SIG-M5 (cell line): ENCODE data around the gene TPRA1.

Experiments
- DNase-seq: peaks from one replicate; lab custom pipeline; 2025; lab: John Stamatoyannopoulos, UW

The TPRA1 gene

DNA sequence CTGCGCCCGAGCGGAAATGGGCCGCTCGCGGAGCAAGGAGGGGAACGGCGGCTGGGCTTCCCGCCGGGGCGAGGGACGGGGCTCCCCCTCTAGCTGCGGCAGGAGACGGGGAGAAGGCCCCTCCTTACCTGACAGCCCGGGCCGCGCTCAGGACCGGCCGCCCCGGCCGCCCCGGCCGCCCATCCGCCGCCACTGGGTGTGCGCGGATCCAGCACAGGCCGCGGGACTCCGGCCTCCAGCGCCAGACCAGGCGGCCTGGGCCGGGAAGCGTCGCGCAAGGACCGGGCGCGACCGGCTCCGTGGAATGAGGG, 296 bp downstream of the TPRA1 start:
- DNase-seq, result no peak

DNA sequence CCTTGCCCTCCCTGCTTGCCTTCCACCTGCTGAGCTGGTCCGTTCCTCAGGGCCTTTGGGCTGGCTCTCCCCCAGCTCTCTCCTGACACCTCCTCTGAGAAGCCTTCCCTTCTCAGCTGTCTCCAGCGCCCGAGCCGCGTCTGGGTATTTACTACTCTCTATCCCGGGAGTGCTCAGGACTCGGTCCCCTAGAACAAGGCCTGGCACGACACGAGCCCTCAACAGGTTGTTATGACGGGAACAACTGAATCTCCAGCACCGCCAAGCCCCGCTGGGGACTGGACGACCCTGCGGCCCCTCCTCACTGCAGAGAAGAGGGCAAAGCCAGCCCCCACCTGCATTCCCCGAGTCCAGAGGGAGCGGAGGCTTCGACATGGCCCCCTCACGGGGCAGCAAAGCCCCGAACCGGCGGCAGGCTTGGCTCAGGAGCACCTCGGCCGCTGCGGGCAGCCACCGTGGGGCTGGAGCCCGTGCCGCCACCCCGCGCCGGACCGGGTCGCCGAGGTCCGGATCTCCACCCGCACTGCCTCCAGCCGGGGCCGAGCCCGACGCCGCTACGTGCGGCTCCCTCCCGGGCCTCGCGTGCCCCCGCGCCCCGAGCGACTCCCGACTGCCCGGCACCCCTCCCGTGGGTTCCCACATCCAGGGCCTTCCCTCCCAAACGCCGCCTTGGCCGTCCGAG, 792 bp downstream of the TPRA1 start:
- no peak for DNase-seq

- DNase-seq, result no peak
Measured at GRCh38 chr3:127588806-127589577, 1.5 kb downstream of the TPRA1 start.

- DNase-seq, result no peak
Measured at GRCh38 chr3:127587876-127588275, 2.7 kb downstream of the TPRA1 start.

- no peak for DNase-seq
Measured at GRCh38 chr3:127585813-127586413, 4.6 kb downstream of the TPRA1 start.

DNA sequence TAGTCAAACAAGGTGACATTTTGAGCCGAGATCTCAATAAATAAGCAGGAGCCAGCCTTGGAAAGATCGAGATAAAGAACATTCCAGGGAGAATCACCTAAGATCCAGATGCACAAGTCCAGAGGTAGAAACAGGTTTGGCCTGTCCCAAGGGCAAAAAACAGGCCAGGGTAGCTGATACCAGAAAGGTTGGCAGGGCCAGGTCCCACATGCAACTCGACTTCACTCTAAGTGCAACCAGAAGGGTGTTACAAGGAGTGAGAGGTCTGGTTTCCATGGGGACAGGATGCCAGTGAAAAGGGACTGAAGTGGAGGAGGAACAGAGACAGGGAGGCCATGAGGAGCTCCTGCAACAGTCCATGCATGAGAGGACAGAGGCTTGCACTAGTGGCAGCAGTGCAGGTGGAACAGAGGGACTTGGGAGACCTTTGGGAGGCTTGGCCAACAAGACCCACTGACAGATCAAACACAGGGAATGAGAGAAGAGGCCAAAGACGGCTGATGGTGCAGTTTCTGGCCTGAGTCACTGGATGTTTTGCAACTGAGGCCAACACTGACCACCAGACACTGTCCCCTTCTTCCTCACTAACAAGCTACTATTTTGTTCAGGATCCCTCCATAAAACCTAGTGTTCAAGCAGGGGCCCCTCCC, 5.2 kb downstream of the TPRA1 start:
- no peak for DNase-seq

GRCh38 chr3:127584734-127585133, 5.8 kb downstream of the TPRA1 start:
- DNase-seq, result no peak

DNA sequence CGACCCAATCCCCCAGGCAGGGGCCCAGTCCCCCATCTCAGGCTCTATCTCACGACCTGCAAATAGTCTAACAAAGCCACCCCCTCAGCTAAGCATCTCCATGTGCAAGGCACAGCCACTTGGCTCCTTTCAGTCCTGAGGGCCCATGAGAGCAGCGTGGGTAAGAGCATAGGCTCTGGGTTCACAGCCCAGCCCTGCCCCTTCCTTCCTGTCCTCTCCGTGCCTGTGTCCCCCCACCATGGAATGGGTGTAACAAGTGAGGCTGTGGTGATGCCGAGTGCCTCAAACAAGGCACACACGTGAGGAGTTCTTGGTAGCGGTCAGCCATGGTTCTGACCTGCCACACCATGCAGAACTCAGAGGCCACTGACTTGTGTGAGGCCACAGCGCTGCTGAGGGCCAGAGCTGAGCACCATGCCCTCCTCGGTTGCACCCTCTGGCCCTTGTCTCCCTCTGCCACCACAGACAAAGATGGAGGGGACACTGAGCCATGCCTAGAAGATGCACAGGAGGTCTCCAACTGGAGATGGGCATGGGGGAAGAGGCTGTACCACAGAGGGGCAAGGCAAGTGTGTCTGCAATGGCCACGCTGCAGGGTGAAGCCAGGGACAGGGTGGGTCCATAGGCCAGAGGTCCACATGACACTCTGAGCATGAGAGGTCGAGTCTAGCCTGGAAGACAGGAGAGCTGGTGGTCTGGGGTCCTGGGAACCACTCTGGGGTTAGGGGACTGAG, 10.0 kb downstream of the TPRA1 start:
- no peak for DNase-seq

DNA sequence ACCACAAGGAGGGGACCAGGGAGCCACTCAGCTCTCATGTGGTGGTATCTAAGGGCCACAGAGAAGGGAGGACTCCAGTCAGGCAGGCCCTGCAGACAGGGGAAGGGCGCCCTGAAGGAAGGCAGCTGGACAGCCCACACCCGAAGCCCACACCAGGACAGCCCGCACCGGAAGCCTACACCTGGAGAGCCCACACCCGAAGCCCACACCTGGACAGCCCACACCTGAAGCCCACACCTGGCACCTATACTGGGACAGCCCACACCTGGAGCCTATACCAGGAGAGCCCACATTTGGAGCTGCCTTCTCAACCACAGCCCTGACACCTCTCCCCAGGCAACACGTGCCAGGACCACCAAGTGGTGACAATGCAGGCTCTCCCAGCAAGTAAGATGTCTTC, 11.7 kb downstream of the TPRA1 start:
- DNase-seq, result no peak

DNA sequence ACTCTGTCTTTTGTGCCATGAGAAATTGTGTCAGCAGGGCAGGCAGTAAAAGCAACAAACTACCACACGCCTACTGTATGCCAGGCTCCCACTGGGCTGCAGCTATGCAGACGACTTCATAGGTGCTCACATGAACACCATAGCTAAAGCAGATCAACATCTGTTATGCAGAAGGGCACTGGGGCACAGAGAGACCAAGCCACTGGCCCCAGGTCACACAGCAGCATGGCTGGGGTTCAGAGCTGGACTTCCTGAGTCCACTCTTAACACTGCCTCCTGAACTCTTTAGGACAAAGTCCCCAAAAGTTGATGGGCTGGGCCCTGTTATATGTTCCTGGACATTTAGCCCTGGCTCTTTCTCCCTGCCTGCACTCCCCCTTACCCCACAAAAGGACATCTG, 12.4 kb downstream of the TPRA1 start:
- DNase-seq, result no peak

DNA sequence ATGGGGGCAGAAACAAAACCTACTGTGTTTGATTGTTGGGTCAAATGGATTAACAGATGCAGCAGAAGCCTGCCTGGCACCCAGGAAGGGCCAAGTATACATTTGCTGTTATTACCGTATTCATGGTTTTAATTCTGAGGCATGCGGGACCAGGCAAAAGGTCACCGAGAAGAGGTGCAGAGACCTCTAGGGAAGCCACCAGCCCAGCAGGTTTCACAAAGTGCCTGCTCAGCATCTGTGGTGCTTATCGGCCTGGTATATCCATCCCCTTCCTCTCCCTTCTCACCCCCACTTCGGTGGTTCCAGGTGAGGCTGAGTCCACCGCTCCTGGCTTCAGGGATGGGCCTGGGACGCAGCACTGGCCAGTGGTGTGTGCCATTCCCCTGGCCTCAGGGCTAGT, 13.1 kb downstream of the TPRA1 start:
- DNase-seq, result no peak

GRCh38 chr3:127574880-127575878, 15.4 kb downstream of the TPRA1 start:
- DNase-seq, result peak; percentile 69

DNA sequence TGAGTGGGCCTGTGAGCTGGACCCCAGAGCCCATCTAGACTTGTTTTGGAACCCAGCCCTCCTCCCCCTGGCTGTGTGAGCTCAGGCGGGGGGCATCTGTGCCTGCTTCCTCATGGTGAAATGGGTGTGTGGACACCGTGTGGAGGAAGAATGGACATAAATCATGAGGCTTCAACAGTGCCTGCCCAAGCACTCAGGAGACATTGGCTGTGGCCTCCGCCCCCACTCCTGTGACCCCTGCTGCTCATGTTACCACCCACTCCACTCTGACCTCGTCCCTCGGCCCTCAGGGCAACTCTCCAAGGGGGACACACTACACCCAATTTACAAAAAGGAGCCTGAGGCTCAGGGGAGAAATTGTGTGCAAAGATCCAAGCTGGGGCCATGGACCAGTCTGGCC, 16.6 kb downstream of the TPRA1 start:
- no peak for DNase-seq

- DNase-seq, result no peak
Measured at GRCh38 chr3:127573401-127573800, 17.1 kb downstream of the TPRA1 start.

- no peak for DNase-seq
Measured at GRCh38 chr3:127572735-127573134, 17.8 kb downstream of the TPRA1 start.

DNA sequence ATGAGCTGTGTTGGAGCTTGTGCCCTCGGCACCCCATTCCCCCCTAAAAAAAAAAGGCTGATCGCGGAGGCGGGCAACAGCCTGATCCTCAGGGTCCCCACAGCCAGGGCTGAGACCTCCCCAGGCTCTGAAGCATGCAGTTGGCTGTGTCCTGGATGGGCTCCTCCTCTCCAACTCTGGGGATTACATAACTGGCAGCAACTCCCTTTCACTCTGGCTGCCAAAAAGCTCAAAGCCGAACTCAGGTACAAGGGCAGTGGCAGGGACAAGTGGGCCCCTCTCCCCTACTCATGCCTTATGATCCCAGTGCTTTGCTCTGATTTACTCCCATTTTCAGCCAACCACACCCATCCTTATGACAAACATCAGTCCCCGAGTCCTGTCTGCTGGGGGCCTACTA, 18.3 kb downstream of the TPRA1 start:
- no peak for DNase-seq

DNA sequence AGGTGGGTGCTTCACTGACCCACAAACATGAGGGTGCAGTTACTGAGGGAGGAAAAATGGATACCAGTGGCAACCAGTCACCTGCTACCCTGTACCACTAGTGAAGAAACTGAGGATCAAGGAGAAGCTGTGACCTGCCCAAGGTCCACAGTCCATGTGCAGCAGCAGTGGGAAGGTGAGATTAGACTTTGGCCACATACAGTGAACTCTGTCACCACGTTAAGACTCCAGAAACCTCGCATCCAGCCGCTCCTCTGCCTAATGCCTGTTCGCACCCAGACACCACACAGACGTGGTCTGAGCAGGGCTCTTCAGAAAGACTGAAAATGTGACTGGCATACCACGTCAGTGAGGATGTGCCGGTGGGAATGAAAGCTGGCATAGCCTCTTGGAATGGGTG, 20.0 kb downstream of the TPRA1 start:
- no peak for DNase-seq

DNA sequence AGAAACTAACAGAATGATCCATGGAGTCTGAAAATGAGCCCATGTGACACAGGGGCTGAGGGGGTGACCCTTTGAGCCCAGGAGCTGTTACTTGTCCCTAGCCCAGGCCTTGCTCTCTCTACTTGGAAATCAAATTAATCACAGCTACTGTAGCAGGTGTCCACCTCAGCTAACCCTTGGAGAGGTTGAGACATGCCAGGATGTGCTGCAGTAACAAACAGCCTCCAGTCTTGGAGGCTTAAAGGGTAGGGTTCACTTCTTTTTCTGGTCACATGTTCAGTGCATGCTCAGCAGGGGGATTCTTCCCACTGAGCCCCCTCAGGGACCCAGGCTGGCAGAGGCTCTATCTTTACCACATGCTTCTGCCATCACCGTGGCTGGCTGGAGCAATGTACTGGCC, 21.4 kb downstream of the TPRA1 start:
- DNase-seq, result no peak

DNA sequence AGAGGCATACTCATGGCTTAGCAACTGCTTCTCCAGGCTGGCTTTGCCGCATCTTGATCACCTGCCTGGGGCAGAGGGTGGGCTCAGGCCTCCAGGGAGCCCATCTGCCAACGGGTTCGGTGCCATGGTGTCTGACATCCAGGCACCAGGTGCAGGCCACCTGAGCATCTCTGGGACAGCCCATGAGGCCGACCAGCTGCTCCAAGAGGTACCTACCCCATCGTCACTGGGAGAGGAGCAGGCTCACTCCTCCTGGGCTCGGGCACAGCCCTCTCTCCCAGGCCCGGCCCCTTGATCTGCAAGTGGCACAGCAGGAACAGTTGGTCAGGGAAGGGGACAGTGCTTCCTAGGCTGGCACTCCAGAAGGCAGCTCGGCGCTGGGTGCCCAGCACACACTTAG, 21.9 kb downstream of the TPRA1 start:
- no peak for DNase-seq

- no peak for DNase-seq
Measured at GRCh38 chr3:127566833-127567232, 23.7 kb downstream of the TPRA1 start.

- no peak for DNase-seq
Measured at GRCh38 chr3:127565711-127566110, 24.8 kb downstream of the TPRA1 start.
